ENCODE results near the gene MAN1C1. TPM values are rescaled to one million over a fixed set of nuclear protein-coding genes. Genes with fewer than 3 reads are reported as not detected.

MAN1C1 gene
- total RNA-seq, 1 experiment from 2014 or later = 1.2 TPM

DNA sequence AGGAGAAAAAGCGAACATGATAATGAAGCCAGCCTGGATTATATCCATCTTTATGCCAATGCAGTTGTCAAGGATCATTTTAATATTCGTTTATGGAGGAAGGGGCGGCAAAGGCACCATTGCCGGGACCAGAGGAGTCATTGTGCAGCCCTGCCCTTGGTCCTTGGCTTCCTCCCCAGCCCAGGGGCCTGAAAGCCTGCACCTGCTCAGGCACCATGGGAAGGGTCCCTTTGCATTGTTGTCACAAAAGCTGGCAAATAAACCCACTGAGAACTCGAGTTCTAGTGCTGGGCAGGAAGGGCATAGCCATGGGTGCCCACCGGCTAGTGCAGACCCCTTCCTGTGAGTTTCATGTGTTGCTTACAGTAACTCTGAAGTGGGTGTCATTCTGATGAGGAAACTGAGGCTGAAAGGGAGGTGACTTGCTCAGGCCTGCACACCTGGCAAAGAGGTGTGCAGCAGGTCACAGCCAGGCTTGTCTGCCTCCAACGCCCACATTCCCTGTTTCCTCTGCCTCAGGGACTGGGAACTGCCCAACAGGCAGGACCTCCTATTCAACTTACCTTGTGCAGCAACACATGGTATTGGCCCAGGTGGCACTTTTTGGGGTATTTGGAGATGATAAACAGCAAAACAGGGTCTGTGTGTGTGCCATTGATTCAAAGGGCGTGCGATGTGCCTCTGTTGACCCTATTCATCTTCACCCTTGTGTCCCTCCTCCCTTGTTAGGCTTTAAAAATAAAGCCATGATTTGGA lies 84.6 kb downstream of the MAN1C1 start:
- intact Hi-C loops (cut with micrococcal nuclease) = no loop called here
- H3K4me3 ChIP-seq (replicated peaks in 1 of 2; ENCODE audit: low read depth in 1 of 2, low read length in 2 of 2) = no peak overlapping the region
- ATAC-seq = no peak
- H3K9me3 ChIP-seq (ENCODE audit: control insufficient read depth in 1 of 2, insufficient read depth in 1 of 2, low read depth in 1 of 2, low read length in 2 of 2) = no peaks in the 10 kb centered on the region
- ChIA-PET RAD21 (ENCODE audit: low non-redundant PET in 1 of 2, low total read pairs in 2 of 2, uncharacterized antibody in 2 of 2, unreplicated experiment in 2 of 2) (no interaction called here), POLR2A (no interaction called here), CTCF (no interaction called here)
- peaks cover 0 to 2% of the 10 kb centered on the region in 2 experiments; a peak in 2 of 4 replicates for H3K4me1 ChIP-seq (ENCODE audit: control insufficient read depth in 1 of 2, insufficient read depth in 2 of 2, low read length in 2 of 2)
- H4K20me1 ChIP-seq (ENCODE audit: insufficient read depth) = no peaks in the 10 kb centered on the region
- H3K4me2 ChIP-seq (ENCODE audit: low read length) = no peak overlapping the region
- no peak overlapping the region for H3K9ac ChIP-seq (ENCODE audit: low read length)
- H3K27me3 ChIP-seq (ENCODE audit: insufficient read depth, low read length) = no peaks in the 10 kb centered on the region
- BruUV-seq (replicated peaks) = no TSS peak
- H3K79me2 ChIP-seq (ENCODE audit: insufficient read depth, low read length) = no peaks in the 10 kb centered on the region
- no peaks in the 10 kb centered on the region for H3K9me2 ChIP-seq (ENCODE audit: insufficient read depth)
- no peak for DNase-seq (ENCODE audit: low read depth, low spot score)
- no peaks in the 10 kb centered on the region for H3K36me3 ChIP-seq (ENCODE audit: control insufficient read depth in 1 of 2, insufficient read depth in 2 of 2, low read length in 2 of 2)
- no peak for TF ChIP-seq CBX3 (IDR thresholded peaks at IDR 0.05; ENCODE audit: low read depth)
- TF ChIP-seq JUND (IDR thresholded peaks at IDR 0.05) = no peak
- no peak for TF ChIP-seq RAD21 (IDR thresholded peaks at IDR 0.05; ENCODE audit: low read depth)
- no peak for TF ChIP-seq MAX (IDR thresholded peaks at IDR 0.05)
- TF ChIP-seq EGR1 (IDR thresholded peaks at IDR 0.05; ENCODE audit: low read depth) = no peak
- TF ChIP-seq YY1 (IDR thresholded peaks at IDR 0.05; ENCODE audit: extremely low read depth, insufficient replicate concordance, low read depth, low read length) = no peak
- no peak for TF ChIP-seq POLR2AphosphoS5 (IDR thresholded peaks at IDR 0.05; ENCODE audit: low read depth, low read length)
- TF ChIP-seq, protein P1, sequence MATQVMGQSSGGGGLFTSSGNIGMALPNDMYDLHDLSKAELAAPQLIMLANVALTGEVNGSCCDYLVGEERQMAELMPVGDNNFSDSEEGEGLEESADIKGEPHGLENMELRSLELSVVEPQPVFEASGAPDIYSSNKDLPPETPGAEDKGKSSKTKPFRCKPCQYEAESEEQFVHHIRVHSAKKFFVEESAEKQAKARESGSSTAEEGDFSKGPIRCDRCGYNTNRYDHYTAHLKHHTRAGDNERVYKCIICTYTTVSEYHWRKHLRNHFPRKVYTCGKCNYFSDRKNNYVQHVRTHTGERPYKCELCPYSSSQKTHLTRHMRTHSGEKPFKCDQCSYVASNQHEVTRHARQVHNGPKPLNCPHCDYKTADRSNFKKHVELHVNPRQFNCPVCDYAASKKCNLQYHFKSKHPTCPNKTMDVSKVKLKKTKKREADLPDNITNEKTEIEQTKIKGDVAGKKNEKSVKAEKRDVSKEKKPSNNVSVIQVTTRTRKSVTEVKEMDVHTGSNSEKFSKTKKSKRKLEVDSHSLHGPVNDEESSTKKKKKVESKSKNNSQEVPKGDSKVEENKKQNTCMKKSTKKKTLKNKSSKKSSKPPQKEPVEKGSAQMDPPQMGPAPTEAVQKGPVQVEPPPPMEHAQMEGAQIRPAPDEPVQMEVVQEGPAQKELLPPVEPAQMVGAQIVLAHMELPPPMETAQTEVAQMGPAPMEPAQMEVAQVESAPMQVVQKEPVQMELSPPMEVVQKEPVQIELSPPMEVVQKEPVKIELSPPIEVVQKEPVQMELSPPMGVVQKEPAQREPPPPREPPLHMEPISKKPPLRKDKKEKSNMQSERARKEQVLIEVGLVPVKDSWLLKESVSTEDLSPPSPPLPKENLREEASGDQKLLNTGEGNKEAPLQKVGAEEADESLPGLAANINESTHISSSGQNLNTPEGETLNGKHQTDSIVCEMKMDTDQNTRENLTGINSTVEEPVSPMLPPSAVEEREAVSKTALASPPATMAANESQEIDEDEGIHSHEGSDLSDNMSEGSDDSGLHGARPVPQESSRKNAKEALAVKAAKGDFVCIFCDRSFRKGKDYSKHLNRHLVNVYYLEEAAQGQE (IDR thresholded peaks at IDR 0.05; ENCODE audit: low read depth) = no peak
- no peak for TF ChIP-seq SIN3A (IDR thresholded peaks at IDR 0.05; ENCODE audit: low read depth)
- no peak overlapping the region for H3K27ac ChIP-seq (ENCODE audit: low read depth, low read length)
- H2AFZ ChIP-seq (ENCODE audit: low read depth, low read length, poor library complexity, severe bottlenecking) = no peak overlapping the region

Measured in HCT116 (cell line).